Activated B cell treated with CpG ODN at 0.5 μM for 24 hours (primary cell): ENCODE data around the gene KIAA0930. TPM values are rescaled to one million over a fixed set of nuclear protein-coding genes. Genes with fewer than 3 reads are reported as not detected.

Experiments
- ATAC-seq: fragments of 200-7000 bp; cut with Tn5 transposase; one replicate; pipeline ENCODE4 v1.10.0; 2021; ENCODE audit warnings: low read depth, mild to moderate bottlenecking, moderate library complexity
- CTCF ChIA-PET: fragments of 350-600 bp; sonication (Branson Sonifier 250); formaldehyde crosslinking; loops from one replicate; lab custom pipeline; 2021; ENCODE audit warnings: antibody characterized with exemption; lab: Charles Lee
- POLR2A ChIA-PET: fragments of 350-600 bp; sonication (Branson Sonifier 250); formaldehyde crosslinking; loops from one replicate; lab custom pipeline; 2021; ENCODE audit warnings: antibody characterized with exemption; lab: Charles Lee
- DNase-seq: peaks from one replicate; pipeline ENCODE4 v3.0.0; 2022
- H3K27ac Mint-ChIP-seq: one replicate; pipeline ENCODE4 v1.8.0; 2020; ENCODE audit warnings: mixed read lengths
- H3K27me3 Mint-ChIP-seq: one replicate; pipeline ENCODE4 v1.8.0; 2021; ENCODE audit warnings: mixed read lengths
- H3K36me3 Mint-ChIP-seq: one replicate; pipeline ENCODE4 v1.8.0; 2021; ENCODE audit warnings: low read depth, mixed read lengths
- H3K4me1 Mint-ChIP-seq: one replicate; pipeline ENCODE4 v1.8.0; 2021; ENCODE audit warnings: mixed read lengths
- H3K4me3 Mint-ChIP-seq: one replicate; pipeline ENCODE4 v1.8.0; 2020; ENCODE audit warnings: mild to moderate bottlenecking, mixed read lengths
- H3K9me3 Mint-ChIP-seq: one replicate; pipeline ENCODE4 v1.8.0; 2020; ENCODE audit warnings: mixed read lengths
- CTCF ChIP-seq: fragments of 200-600 bp; IDR thresholded peaks from one replicate; pipeline ENCODE4 v1.8.0; 2022; ENCODE audit warnings: antibody characterized with exemption, mild to moderate bottlenecking
- intact Hi-C: fragments of 100-400 bp; cut with micrococcal nuclease; formaldehyde crosslinking; loops from one replicate; pipeline ENCODE4 v1.15.1; 2024
- total RNA-seq: library from RNA; stranded (reverse); gene quantifications from 2 replicates; pipeline ENCODE4 v1.2.3, GENCODE V29; 2022

Gene KIAA0930
- total RNA-seq, 1 donor from 2014 or later: 42.2 TPM

DNA sequence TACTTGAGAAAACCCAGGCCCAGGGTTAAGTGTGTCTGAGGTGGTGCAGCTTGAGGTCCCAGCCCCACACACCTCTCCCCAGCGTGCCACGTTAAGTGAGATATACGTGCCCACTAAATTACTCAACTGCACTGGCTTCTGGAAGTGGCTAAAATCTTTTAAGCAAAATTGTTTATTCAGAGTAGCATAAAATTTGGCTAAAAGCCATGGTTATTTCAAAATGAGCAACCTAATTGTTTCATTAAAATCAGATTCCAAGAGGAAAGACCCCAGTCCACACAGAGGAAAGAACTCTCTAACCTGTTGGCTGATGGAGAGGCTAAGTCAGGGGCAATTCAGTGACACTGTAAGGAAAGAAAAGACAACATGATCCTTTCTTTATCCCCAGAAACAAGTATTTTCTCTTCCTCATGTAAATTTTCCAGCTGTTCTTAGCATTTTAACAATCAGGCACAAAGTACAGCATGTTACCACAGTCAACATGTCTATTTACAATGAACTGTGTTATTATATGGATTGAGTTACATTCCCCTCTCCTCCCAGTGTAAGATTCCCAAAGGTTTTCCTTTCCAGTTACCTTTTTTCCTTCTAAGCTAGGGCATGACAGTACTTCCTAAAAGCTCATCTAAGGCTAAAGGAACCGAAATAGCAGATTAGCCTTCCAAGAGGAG, 50.4 kb downstream of the KIAA0930 start:
- Mint-ChIP-seq H3K36me3 (peaks cover 40% of the 10 kb centered on the region), H3K27ac (no peak overlapping the region), H3K4me3 (no peak overlapping the region), H3K9me3 (no peaks in the 10 kb centered on the region), H3K27me3 (no peaks in the 10 kb centered on the region), H3K4me1 (no peaks in the 10 kb centered on the region)
- DNase-seq: no peak
- no peak for ATAC-seq
- POLR2A ChIA-PET: no interaction called here
- CTCF ChIA-PET: no interaction called here
- intact Hi-C loops: no loop called here
- TF ChIP-seq CTCF: no peak

GRCh38 chr22:45188779-45189178, 51.9 kb downstream of the KIAA0930 start:
- H3K4me3 Mint-ChIP-seq: no peak overlapping the region
- peaks cover 51% of the 10 kb centered on the region for H3K36me3 Mint-ChIP-seq
- H3K27ac Mint-ChIP-seq: no peak overlapping the region
- no peaks in the 10 kb centered on the region for H3K4me1 Mint-ChIP-seq
- no peak for ATAC-seq
- H3K27me3 Mint-ChIP-seq: no peaks in the 10 kb centered on the region
- POLR2A ChIA-PET: no interaction called here
- CTCF ChIA-PET: no interaction called here
- H3K9me3 Mint-ChIP-seq: no peaks in the 10 kb centered on the region
- intact Hi-C loops: no loop called here
- TF ChIP-seq CTCF: no peak
- DNase-seq: no peak

DNA sequence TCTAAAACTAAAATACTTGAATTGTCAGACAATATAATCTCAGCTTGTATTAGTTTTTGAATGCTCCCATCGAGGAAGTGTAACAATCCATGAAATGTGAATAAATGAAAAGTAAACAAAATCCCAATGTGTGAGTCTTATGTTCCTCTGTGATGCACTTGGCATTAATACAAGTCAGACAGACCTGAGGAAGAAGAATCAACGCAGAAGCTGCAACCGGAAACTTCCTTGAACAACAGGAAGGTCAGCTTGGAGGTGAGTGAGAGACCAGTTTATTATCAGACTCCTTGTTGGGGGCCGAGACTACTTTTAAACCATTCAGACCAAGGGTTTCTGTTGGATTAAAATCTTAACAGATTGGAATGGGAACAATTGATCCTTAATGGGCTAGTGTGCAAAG, 52.8 kb downstream of the KIAA0930 start:
- H3K27ac Mint-ChIP-seq: no peak overlapping the region
- DNase-seq (no peak), ATAC-seq (no peak)
- intact Hi-C loops: no loop called here
- H3K4me3 Mint-ChIP-seq: no peak overlapping the region
- ChIA-PET CTCF (no interaction called here), POLR2A (no interaction called here)
- no peak for TF ChIP-seq CTCF
- no peaks in the 10 kb centered on the region for H3K9me3 Mint-ChIP-seq
- no peaks in the 10 kb centered on the region for H3K27me3 Mint-ChIP-seq
- H3K4me1 Mint-ChIP-seq: no peaks in the 10 kb centered on the region
- peaks cover 59% of the 10 kb centered on the region for H3K36me3 Mint-ChIP-seq

- Mint-ChIP-seq H3K4me1 (no peaks in the 10 kb centered on the region), H3K27me3 (no peaks in the 10 kb centered on the region), H3K36me3 (peaks cover 68% of the 10 kb centered on the region), H3K27ac (no peak overlapping the region), H3K4me3 (no peak overlapping the region), H3K9me3 (no peaks in the 10 kb centered on the region)
- no peak for DNase-seq
- intact Hi-C loops: no loop called here
- TF ChIP-seq CTCF: no peak
- POLR2A ChIA-PET: no interaction called here
- ATAC-seq: no peak
- CTCF ChIA-PET: no interaction called here
Measured at GRCh38 chr22:45185718-45186514, 54.8 kb downstream of the KIAA0930 start.

DNA sequence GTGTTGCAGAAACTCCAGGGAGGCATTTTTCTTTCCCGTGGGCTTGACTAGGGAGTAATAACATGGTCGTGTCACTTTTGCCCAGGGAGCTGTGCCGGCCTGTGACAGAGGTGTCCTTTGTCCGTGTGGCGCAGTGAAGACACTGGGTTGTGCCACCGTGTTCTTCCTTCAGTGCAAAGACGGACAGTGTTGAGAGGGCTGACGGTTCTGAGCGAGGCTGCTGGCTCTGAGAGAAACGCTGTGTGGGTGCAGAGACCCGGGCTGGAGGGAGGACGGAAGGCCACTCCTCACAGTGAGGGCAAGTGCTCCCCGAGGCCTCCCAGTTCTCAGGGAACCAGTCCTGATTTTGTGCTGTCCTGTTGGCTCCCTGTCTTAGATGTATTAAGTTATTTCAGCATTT, 56.7 kb downstream of the KIAA0930 start:
- H3K9me3 Mint-ChIP-seq: no peaks in the 10 kb centered on the region
- DNase-seq: no peak
- ChIA-PET CTCF (interaction anchor here (0.7 kb wide), 1 partner anchor 11 kb away, joined by 3 read pairs; no protein-coding TSS in a partner anchor), POLR2A (no interaction called here)
- no peak overlapping the region for H3K27ac Mint-ChIP-seq
- no peaks in the 10 kb centered on the region for H3K27me3 Mint-ChIP-seq
- H3K4me3 Mint-ChIP-seq: no peak overlapping the region
- no peaks in the 10 kb centered on the region for H3K4me1 Mint-ChIP-seq
- intact Hi-C loops: no loop called here
- H3K36me3 Mint-ChIP-seq: peaks cover 84% of the 10 kb centered on the region
- ATAC-seq: no peak
- TF ChIP-seq CTCF: no peak
